HG03432 (cell line): Measurements from ENCODE around the gene ARMH3.

Source experiments
- ATAC-seq: cut with Tn5 transposase; IDR thresholded peaks from one replicate; pipeline ENCODE4 v1.9.1; 2021; ENCODE audit warnings: mild to moderate bottlenecking, moderate library complexity; ENCODE audit not compliant: unreplicated experiment

ARMH3 gene

GRCh38 chr10:101838416-101838970 is 217.5 kb downstream of the ARMH3 start:
- ATAC-seq = no peak

DNA sequence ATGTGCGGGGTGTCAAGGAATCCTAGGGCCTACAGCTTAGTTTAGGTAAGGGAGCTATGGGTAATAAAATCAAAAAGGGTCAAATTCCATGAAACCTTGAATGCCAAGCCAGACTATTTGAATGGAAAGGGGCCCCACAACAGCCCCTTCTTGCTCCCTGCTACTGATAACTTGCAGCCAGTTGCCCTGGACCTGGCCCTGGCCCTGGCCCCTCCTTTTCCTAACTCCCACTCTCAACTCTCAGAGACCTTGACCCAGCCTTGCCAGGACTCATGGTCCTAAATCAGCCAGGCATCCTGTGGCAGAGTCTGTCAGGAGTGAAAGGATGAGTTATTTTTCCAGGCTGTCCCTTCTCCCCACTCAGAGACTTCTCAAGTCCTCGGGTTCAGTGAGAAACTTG is 218.2 kb downstream of the ARMH3 start:
- ATAC-seq = no peak

GRCh38 chr10:101835362-101835761 is 220.6 kb downstream of the ARMH3 start:
- no peak for ATAC-seq

DNA sequence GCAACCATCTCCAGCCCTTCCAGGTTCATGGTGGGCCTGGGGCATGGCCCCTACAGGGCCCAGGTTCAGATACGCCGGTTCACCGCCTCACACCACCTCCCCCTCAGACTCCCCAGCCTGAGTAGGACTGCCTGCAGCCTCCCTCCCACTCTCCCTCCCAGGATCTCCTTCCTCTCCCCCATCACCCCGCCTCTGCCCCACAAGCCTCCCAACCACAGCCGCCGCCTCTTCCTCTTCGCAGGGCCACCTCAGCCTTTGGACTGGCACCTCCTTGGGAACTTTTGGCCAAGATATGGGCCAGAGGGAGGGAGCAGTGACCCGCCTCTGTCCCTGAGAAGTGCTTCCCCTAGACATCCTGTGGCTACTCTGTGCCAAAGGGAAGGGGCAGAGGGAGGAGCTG is 221.6 kb downstream of the ARMH3 start:
- ATAC-seq = no peak

DNA sequence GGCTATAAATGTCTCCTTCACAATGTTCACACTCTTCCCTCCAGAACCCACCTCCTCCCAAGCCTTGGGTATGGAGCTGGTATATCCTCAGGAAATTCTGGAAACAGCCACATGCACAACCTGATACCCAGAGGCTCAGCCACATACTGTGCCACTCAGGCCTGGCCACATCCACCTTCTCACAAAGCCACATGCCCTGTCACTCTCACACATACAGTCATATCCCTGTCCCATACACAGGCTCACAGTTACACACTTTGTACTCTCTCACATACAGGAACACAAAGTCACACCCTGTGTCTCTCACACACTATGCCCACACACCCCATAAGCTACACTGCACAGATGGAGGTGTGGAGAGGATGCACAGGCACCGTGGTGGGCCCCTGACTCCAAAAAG is 222.5 kb downstream of the ARMH3 start:
- ATAC-seq = no peak

DNA sequence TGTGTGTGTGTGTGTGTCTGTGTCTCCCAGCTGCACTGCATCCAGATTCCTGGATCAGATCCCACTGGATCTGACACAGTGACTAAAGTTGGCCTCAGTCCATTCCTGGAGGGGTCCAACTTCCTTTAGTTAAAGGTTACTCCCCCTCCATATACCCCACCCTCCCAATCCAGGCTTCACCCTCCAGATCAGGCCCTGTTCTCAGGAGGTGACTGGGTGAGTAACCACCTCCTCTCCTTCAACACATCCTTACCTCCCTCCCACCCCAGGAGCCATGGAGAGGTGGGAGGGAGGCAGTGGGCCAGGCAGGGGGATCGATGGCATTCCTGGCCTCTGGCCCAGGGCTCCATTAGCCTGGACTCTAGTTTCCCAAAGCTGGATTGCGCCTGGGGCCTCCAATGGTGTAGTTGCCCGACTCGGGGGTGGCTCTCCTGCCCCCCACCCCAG is 223.6 kb downstream of the ARMH3 start:
- ATAC-seq = no peak

- ATAC-seq = no peak
Observed at GRCh38 chr10:101831169-101831811, 224.7 kb downstream of the ARMH3 start.

DNA sequence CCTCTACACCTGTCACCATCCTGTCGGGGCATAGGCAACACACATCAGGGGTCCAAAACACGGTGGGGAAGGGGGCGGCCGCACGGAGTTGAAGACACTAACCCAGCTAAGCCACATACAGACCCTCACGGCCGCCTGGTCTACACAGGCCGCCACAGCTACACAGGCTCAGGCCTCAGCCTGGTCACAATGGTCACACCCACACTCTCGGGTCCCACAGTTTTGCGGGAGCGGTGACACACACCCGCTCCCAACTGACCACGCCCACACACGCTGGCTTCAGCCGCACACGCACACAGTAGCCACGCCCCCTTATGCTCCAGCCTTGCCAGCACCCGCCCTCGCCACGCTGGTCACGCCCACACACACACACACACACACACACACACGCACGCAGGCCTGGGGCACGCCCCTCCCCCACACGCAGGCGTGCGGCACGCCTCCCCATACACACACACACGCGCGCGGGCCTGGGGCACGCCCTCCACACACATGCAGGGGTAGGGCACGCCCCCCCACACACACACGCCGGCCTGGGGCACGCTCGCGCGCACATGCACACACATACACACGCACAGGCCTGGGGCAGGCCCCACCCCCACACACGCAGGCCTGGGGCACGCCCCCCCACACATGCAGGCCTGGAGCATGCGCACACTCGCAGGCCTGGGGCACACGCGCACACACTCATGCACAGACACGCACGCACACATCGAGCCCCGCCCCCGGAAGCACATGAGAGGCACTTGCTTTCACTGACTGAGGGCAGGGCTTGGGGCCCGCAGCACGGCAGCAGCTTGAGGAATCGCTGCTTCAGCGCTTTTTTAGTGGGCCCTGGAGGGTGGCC is 225.4 kb downstream of the ARMH3 start:
- ATAC-seq = peak; percentile 67

GRCh38 chr10:101829561-101830315 is 226.2 kb downstream of the ARMH3 start:
- ATAC-seq = peak; percentile 27

- no peak for ATAC-seq
Observed at GRCh38 chr10:101828766-101829551, 227.0 kb downstream of the ARMH3 start.

DNA sequence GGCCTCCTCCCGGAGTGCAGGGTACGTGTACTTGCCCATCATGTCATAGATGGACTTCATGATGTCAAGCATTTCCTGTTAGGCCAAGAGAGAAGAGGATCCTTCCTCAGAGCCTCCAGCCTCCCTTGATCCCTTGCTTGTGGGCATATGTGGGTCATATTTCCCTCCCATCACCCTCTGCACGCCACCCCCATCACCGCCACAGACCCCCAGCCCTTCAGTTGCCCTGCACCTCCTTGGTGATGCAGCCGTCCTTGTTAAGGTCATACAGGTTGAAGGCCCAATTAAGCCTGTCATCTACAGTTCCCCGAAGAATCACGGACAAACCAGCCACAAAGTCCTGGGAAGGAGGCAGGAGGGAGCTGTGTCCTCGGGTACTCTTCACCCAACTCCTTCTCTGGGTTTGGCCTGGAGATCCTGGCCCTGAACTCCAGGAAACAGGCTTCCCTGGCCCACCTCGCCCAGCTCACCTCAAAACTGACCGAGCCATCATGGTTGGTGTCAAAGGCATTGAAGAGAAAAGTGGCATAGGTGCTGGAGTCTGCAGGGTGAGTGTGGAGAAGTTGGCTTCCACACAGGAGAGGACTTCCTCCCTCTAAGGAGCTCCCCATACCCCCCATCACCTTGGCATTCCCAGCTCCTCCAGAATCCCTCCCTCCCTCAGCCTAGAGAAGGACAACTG is 227.9 kb downstream of the ARMH3 start:
- ATAC-seq = no peak

- ATAC-seq = no peak
Observed at GRCh38 chr10:101826852-101827434, 229.0 kb downstream of the ARMH3 start.

- ATAC-seq = no peak
Observed at GRCh38 chr10:101824736-101825135, 231.2 kb downstream of the ARMH3 start.

- peak; percentile 21 for ATAC-seq
Observed at GRCh38 chr10:101818872-101819633, 236.9 kb downstream of the ARMH3 start.

DNA sequence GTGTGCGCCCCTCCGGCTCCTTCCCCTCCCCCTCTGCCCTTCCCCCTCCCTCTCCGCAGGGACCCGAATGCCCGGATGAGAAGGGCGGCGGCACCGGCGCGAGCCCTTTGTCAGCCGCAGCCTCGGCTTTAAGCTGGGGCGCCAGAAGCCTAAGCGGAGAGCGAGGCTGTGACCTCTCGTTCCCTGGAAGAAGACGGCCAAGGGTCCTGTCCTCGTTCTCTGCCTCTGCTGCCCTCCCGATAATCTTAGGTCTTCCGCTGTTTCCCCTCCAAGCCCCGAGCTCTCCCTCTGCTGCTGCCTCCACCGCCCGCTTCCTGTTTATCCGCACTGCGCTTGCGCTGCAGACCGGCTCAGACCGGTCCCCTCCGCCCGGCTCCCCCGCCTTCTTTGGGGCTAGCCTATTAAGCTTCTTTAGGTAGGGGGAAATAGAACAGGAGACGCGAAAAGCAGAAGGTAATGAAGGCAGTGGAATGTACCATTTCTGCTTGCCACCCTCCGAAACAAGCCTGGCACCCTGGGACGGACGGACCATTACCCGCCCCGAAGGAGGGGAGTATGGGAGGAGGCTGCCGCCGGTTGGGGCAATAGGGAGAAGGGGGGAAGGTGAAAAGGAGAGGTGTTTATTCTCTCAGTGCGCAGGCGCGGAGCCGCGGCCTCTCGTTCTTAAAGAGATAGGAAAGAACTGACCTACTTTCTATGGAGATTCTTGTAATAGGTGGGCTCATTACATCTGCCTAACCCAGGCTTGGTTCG is 237.7 kb downstream of the ARMH3 start, which contains the start of gene OGA:
Gene OGA (minus strand): TSS at position 326 of the 753 bp plus-strand sequence. CDS start 422 bp downstream, outside the sequence.
- peak; percentile 85 for ATAC-seq

DNA sequence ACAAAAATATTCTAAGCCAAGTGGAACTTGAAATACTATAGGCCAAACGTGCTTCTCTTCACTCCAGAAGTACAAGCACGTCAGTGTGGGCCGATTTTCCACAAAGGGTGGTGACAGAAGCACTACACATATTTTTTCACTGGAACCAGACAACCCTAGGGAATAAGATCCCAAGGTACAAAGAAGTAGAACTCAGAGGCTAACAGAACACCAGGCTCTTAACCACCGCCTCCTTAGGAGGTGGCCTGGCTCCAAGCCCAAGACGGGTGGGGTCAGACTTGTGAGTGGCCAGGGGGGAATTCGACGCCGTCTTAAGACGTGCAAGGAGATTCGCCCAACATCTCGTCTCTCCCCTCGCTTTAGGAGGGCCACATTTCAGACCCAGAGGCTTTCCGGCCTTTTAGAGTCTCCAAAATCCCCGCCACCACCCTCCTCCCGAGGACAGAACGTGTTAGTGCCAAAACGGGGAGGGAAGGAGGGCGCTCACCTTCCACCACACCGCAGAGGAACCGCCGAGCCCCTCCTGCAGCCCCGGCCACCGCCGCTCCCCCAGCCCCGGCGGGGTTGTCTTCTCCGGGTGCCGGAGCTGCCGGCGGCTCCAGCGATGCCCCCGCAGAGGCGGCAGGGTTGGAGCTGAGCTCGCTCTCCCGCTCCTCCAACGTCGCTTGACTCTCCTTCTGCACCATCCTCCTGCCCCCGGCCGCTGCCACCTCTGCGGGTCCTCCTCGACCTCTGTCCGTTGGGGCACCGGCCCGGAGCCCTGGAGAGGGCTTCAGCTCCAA is 238.4 kb downstream of the ARMH3 start:
- ATAC-seq = peak; percentile 3

DNA sequence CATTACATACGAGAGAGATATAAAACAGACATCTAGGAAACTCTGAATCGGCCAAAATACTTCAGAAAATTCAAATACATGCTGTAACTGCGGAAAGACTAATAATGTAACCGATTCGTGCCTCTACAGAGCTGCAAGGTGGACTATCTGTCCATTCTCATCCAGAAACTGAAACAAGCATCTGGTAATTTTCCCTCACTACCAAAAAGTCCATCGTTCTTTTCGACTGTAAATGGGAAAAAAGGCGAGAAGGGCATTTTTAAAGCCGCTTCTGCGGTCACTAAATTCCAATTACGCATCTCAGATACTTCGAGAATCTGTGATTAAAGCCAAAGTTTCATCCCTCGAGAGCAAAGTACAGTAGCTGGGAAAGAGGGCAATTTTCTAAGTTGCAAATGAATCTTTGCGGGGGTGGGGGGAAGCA is 239.0 kb downstream of the ARMH3 start:
- no peak for ATAC-seq
